Endothelial cell of umbilical vein (primary cell): ENCODE results near the gene NME5. TPM values are rescaled to one million over a fixed set of nuclear protein-coding genes. Genes with fewer than 3 reads are reported as not detected.

ENCODE experiments used
- BruUV-seq: library from RNA; stranded (reverse); fragments of 400-500 nt; replicated peaks from 2 replicates; lab custom pipeline; 2021; lab: Mats Ljungman, UMichigan
- CTCF ChIA-PET: fragments of 300-600, 350-600 bp; sonication (Branson Sonifier 250); formaldehyde crosslinking; loops from one replicate; lab custom pipeline; 2021; ENCODE audit warnings: antibody characterized with exemption, inconsistent platforms; lab: Charles Lee
- POLR2A ChIA-PET: fragments of 300-600, 350-600 bp; sonication (Branson Sonifier 250); formaldehyde crosslinking; loops from one replicate; lab custom pipeline; 2021; ENCODE audit warnings: antibody characterized with exemption, inconsistent platforms; lab: Charles Lee
- DNase-seq: peaks from one replicate; pipeline ENCODE4 v3.0.0-alpha.2; 2011; ENCODE audit warnings: low read depth, low spot score
- FAIRE-seq: peaks from 2 replicates; lab custom pipeline; 2011; peaks lifted over from hg19 to GRCh38; lab: Jason Lieb, UNC
- H2AFZ ChIP-seq: 2 replicates; pipeline ENCODE4 v1.6.0; 2012; ENCODE audit warnings: low read depth, low read length, control low read depth, inconsistent platforms
- H3K27ac ChIP-seq: 2 replicates; pipeline ENCODE4 v1.5.1; 2011; ENCODE audit warnings: low read depth, mild to moderate bottlenecking, control low read depth, low read length, moderate library complexity; ENCODE audit not compliant: insufficient read depth
- H3K27me3 ChIP-seq, 2 experiments: 2 replicates each; pipeline versions ENCODE4 v1.6.0 to v1.6.1; 2011; ENCODE audit warnings: low read length in 2 of 2, mixed read lengths in 1 of 2; ENCODE audit not compliant: control insufficient read depth in 2 of 2, insufficient read depth in 2 of 2
- H3K36me3 ChIP-seq, 2 experiments: 2 replicates in 1 of 2; 3 replicates in 1 of 2; pipeline ENCODE4 v1.5.1; 2011; ENCODE audit warnings: low read length in 2 of 2, mild to moderate bottlenecking in 1 of 2, moderate library complexity in 1 of 2; ENCODE audit not compliant: control insufficient read depth in 2 of 2, insufficient read depth in 2 of 2; ENCODE audit errors: extremely low read depth in 1 of 2
- H3K4me1 ChIP-seq: 3 replicates; pipeline ENCODE4 v1.5.1; 2011; ENCODE audit warnings: mild to moderate bottlenecking, low read length; ENCODE audit not compliant: control insufficient read depth, insufficient read depth; ENCODE audit errors: extremely low read depth
- H3K4me2 ChIP-seq: 2 replicates; pipeline ENCODE4 v1.6.1; 2011; ENCODE audit warnings: low read length, control low read depth, mixed read lengths; ENCODE audit not compliant: insufficient read depth
- H3K4me3 ChIP-seq, 3 experiments: fragments of 200-600 bp in 1 of 3; sonication (generic), shearing (Covaris generic) in 1 of 3; replicated peaks in 1 of 3; 2 replicates each; pipeline ENCODE4 v1.5.1; 2011 to 2016; ENCODE audit warnings: control low read depth in 3 of 3, low read length in 3 of 3, mild to moderate bottlenecking in 2 of 3, inconsistent platforms in 1 of 3, low read depth in 1 of 3, moderate library complexity in 1 of 3; ENCODE audit not compliant: insufficient read depth in 1 of 3
- H3K79me2 ChIP-seq: 2 replicates; pipeline ENCODE4 v1.6.0; 2012; ENCODE audit warnings: low read length, inconsistent platforms; ENCODE audit not compliant: control insufficient read depth, insufficient read depth
- H3K9ac ChIP-seq: replicated peaks from 2 replicates; pipeline ENCODE3; 2011; ENCODE audit warnings: low read length, control low read depth; ENCODE audit not compliant: insufficient read depth; ENCODE audit errors: extremely low read depth
- H3K9me1 ChIP-seq: replicated peaks from 3 replicates; pipeline ENCODE4 v1.6.0; 2011; ENCODE audit warnings: mild to moderate bottlenecking, low read length; ENCODE audit not compliant: control insufficient read depth, insufficient read depth; ENCODE audit errors: extremely low read depth
- H3K9me3 ChIP-seq: replicated peaks from 2 replicates; pipeline ENCODE4 v1.5.1; 2012; ENCODE audit warnings: low read length, inconsistent platforms; ENCODE audit not compliant: control insufficient read depth, insufficient read depth
- H4K20me1 ChIP-seq: replicated peaks from 2 replicates; pipeline ENCODE3; 2011; ENCODE audit warnings: mild to moderate bottlenecking, low read length; ENCODE audit not compliant: control insufficient read depth, insufficient read depth; ENCODE audit errors: extremely low read depth
- EZH2 ChIP-seq: IDR thresholded peaks from 2 replicates; pipeline ENCODE4 v1.6.1; 2012; ENCODE audit warnings: borderline replicate concordance, low read depth, mild to moderate bottlenecking, moderate library complexity, low read length, inconsistent platforms; ENCODE audit not compliant: severe bottlenecking
- FOS ChIP-seq: IDR thresholded peaks from 2 replicates; pipeline ENCODE4 v1.6.1; 2011; ENCODE audit warnings: mild to moderate bottlenecking, low read length, moderate library complexity, borderline replicate concordance; ENCODE audit not compliant: insufficient read depth
- GATA2 ChIP-seq: IDR thresholded peaks from 2 replicates; pipeline ENCODE4 v1.7.0; 2011; ENCODE audit warnings: low read depth, mild to moderate bottlenecking, moderate library complexity, mixed read lengths, low read length; ENCODE audit not compliant: insufficient read length, insufficient read depth
- JUN ChIP-seq: IDR thresholded peaks from 2 replicates; pipeline ENCODE4 v1.6.1; 2011; ENCODE audit warnings: borderline replicate concordance, low read depth; ENCODE audit not compliant: insufficient read length, insufficient read depth
- MYC ChIP-seq: IDR thresholded peaks from one replicate; pipeline ENCODE4 v1.6.1; 2011; ENCODE audit warnings: mild to moderate bottlenecking, low read depth, low read length
- POLR2A ChIP-seq: IDR thresholded peaks from 2 replicates; pipeline ENCODE4 v1.6.1; 2012; ENCODE audit warnings: low read depth, mild to moderate bottlenecking, control low read depth, low read length
- POLR2AphosphoS5 ChIP-seq: IDR thresholded peaks from 2 replicates; pipeline ENCODE4 v1.6.1; 2012; ENCODE audit warnings: low read depth, mild to moderate bottlenecking, control low read depth, low read length, moderate library complexity; ENCODE audit not compliant: insufficient read depth
- dilution Hi-C: fragments of 300-500 bp; cut with MboI; formaldehyde crosslinking; loops from one replicate; pipeline ENCODE4 v1.15.0; 2019; ENCODE audit warnings: low sequenced_read_pairs; ENCODE audit not compliant: extremely low pct_ligation_motif_present
- intact Hi-C: fragments of 100-400 bp; cut with micrococcal nuclease; formaldehyde crosslinking; loops from one replicate; pipeline ENCODE4 v1.10.0; 2022
- polyA plus RNA-seq, 4 experiments: library from polyadenylated mRNA; depleted of rRNA in 3 of 4; stranded (reverse) in 3 of 4; unstranded in 1 of 4; fragments of >200 nt; gene quantifications; 2 replicates each; pipeline versions ENCODE4 v1.2.1 to v1.2.3, GENCODE V29; 2011 to 2012; ENCODE audit warnings: missing spikeins in 1 of 4
- total RNA-seq: library from RNA; stranded (reverse); gene quantifications from 2 replicates; pipeline ENCODE4 v1.2.3, GENCODE V29; 2021
- TF ChIP-seq, protein P1 (sequence below): IDR thresholded peaks from 2 replicates; pipeline ENCODE4 v1.6.1; 2011; ENCODE audit not compliant: insufficient read depth, insufficient read length
- TF ChIP-seq, protein P2 (sequence below), 2 donors: IDR thresholded peaks; 1 replicate in 1 of 2; 2 replicates in 1 of 2; pipeline ENCODE4 v1.5.1; 2011; ENCODE audit warnings: low read length in 2 of 2, mild to moderate bottlenecking in 2 of 2, moderate library complexity in 2 of 2, control low read depth in 1 of 2, inconsistent platforms in 1 of 2, low read depth in 1 of 2; ENCODE audit not compliant: insufficient read depth in 1 of 2; ENCODE audit errors: extremely low read depth in 1 of 2

NME5 gene
- total and polyA plus RNA-seq, 2 donors (not counting 3 experiments of a cell fraction or from before 2014, with no cell fraction given), result 0.11 to 1.5 TPM

DNA sequence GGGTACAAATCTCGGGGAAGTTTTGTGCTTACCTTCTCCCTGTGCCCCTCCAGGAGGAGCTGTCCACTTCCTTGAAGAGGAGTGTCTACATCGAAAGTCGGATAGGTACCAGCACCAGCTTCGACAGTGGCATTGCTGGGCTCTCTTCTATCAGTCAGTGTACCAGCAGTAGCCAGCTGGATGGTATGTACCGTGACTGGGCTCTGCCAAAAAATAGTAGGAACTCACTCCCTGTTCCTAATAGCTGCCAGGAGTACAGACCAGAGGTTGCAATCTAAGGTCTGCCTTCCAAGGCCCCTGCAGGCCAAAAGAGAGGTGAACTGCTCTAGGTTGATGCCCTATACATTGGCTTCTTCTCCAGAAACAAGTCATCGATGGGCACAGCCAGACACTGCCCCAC lies 43.6 kb upstream of the NME5 start:
- peaks cover 28% of the 10 kb centered on the region for H3K79me2 ChIP-seq
- DNase-seq (no peak), FAIRE-seq (no peak)
- no peaks in the 10 kb centered on the region for H3K27me3 ChIP-seq
- H4K20me1 ChIP-seq, result no peaks in the 10 kb centered on the region
- POLR2A ChIA-PET, result no interaction called here
- H3K4me3 ChIP-seq, result no peak overlapping the region
- H3K4me2 ChIP-seq, result no peak overlapping the region
- dilution Hi-C loops, result no loop called here
- no peak overlapping the region for H3K27ac ChIP-seq
- CTCF ChIA-PET, result interaction anchor here (1.7 kb wide), 1 partner anchor 320 kb away, joined by 3 read pairs; no protein-coding TSS in a partner anchor
- TF ChIP-seq FOS, result no peak
- TF ChIP-seq POLR2A, result no peak
- TF ChIP-seq, protein P1, sequence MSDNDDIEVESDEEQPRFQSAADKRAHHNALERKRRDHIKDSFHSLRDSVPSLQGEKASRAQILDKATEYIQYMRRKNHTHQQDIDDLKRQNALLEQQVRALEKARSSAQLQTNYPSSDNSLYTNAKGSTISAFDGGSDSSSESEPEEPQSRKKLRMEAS, result no peak
- TF ChIP-seq, protein P2, sequence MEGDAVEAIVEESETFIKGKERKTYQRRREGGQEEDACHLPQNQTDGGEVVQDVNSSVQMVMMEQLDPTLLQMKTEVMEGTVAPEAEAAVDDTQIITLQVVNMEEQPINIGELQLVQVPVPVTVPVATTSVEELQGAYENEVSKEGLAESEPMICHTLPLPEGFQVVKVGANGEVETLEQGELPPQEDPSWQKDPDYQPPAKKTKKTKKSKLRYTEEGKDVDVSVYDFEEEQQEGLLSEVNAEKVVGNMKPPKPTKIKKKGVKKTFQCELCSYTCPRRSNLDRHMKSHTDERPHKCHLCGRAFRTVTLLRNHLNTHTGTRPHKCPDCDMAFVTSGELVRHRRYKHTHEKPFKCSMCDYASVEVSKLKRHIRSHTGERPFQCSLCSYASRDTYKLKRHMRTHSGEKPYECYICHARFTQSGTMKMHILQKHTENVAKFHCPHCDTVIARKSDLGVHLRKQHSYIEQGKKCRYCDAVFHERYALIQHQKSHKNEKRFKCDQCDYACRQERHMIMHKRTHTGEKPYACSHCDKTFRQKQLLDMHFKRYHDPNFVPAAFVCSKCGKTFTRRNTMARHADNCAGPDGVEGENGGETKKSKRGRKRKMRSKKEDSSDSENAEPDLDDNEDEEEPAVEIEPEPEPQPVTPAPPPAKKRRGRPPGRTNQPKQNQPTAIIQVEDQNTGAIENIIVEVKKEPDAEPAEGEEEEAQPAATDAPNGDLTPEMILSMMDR (IDR thresholded peaks at IDR 0.05; ENCODE audit: extremely low read depth in 1 of 2, insufficient read depth in 1 of 2, low read depth in 1 of 2, low read length in 2 of 2), result no peak
- no peak for TF ChIP-seq GATA2
- TF ChIP-seq POLR2AphosphoS5, result no peak
- TF ChIP-seq JUN, result no peak
- no peak for TF ChIP-seq MYC
- no peak for TF ChIP-seq EZH2
- H2AFZ ChIP-seq, result no peak overlapping the region
- peaks cover 19 to 36% of the 10 kb centered on the region in 2 experiments for H3K36me3 ChIP-seq
- intact Hi-C loops, result no loop called here
- no peaks in the 10 kb centered on the region for H3K9me1 ChIP-seq
- no peaks in the 10 kb centered on the region for H3K9me3 ChIP-seq
- no peak overlapping the region for H3K9ac ChIP-seq
- H3K4me1 ChIP-seq, result peaks cover 15% of the 10 kb centered on the region
- no TSS peak for BruUV-seq
